Measurements from ENCODE around the gene INTS14.

The INTS14 gene

GRCh38 chr15:65646486-65646885 is 35.6 kb upstream of the INTS14 start:
- Histone ChIP-seq H3K4me1 (ENCODE audit: control insufficient read depth, insufficient read depth, low read length) (peaks cover 3% of the 10 kb centered on the region), H3K27me3 (ENCODE audit: control insufficient read depth, insufficient read depth, low read length, poor library complexity, severe bottlenecking) (no peaks in the 10 kb centered on the region), H3K9me3 (ENCODE audit: control insufficient read depth, low read length) (no peaks in the 10 kb centered on the region), H3K27ac (ENCODE audit: insufficient read depth, low read depth, low read length, poor library complexity, severe bottlenecking) (no peak overlapping the region), H3K4me3 (ENCODE audit: insufficient read depth, low read depth, low read length) (no peak overlapping the region), H3K36me3 (ENCODE audit: control insufficient read depth, insufficient read depth, low read length) (no peaks in the 10 kb centered on the region)
- 94 to 95% methylated on average over 4 of the region's 4 CpGs for WGBS, 2 experiments

GRCh38 chr15:65645392-65645791 is 34.5 kb upstream of the INTS14 start:
- WGBS, 2 experiments: 88 to 93% methylated on average over 4 of the region's 4 CpGs
- H3K4me1 ChIP-seq (ENCODE audit: control insufficient read depth, insufficient read depth, low read length): peaks cover 3% of the 10 kb centered on the region
- no peak overlapping the region for H3K4me3 ChIP-seq (ENCODE audit: insufficient read depth, low read depth, low read length)
- H3K27ac ChIP-seq (ENCODE audit: insufficient read depth, low read depth, low read length, poor library complexity, severe bottlenecking): no peak overlapping the region
- no peaks in the 10 kb centered on the region for H3K9me3 ChIP-seq (ENCODE audit: control insufficient read depth, low read length)
- H3K27me3 ChIP-seq (ENCODE audit: control insufficient read depth, insufficient read depth, low read length, poor library complexity, severe bottlenecking): no peaks in the 10 kb centered on the region
- H3K36me3 ChIP-seq (ENCODE audit: control insufficient read depth, insufficient read depth, low read length): no peaks in the 10 kb centered on the region

GRCh38 chr15:65644282-65644681 is 33.4 kb upstream of the INTS14 start:
- Histone ChIP-seq H3K9me3 (ENCODE audit: control insufficient read depth, low read length) (no peaks in the 10 kb centered on the region), H3K27ac (ENCODE audit: insufficient read depth, low read depth, low read length, poor library complexity, severe bottlenecking) (no peak overlapping the region), H3K36me3 (ENCODE audit: control insufficient read depth, insufficient read depth, low read length) (no peaks in the 10 kb centered on the region), H3K4me3 (ENCODE audit: insufficient read depth, low read depth, low read length) (no peak overlapping the region), H3K27me3 (ENCODE audit: control insufficient read depth, insufficient read depth, low read length, poor library complexity, severe bottlenecking) (no peaks in the 10 kb centered on the region), H3K4me1 (ENCODE audit: control insufficient read depth, insufficient read depth, low read length) (peaks cover 3% of the 10 kb centered on the region)
- 90 to 92% methylated on average over 4 of the region's 4 CpGs for WGBS, 2 experiments

DNA sequence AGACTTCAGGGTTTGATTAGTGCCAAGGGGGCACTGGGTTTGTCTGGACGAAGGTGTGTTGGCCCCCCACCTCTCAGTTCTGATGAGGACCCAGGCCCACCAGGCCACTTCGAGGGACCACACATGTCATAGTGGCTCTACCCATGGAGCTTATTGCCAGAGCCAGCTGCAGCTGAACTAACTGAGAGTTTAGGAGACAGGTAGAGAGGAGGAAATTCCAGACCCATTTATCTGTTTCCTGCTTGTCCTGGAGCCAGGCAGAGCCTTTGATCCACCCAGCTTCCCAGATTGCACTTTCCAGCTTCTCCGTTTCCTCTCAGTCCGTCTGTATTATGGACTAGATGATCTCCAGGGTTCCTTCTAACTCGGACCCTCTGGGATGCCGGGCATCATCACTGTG is 31.7 kb upstream of the INTS14 start:
- Histone ChIP-seq H3K4me1 (ENCODE audit: control insufficient read depth, insufficient read depth, low read length) (peaks cover 3% of the 10 kb centered on the region), H3K36me3 (ENCODE audit: control insufficient read depth, insufficient read depth, low read length) (no peaks in the 10 kb centered on the region), H3K4me3 (ENCODE audit: insufficient read depth, low read depth, low read length) (no peak overlapping the region), H3K9me3 (ENCODE audit: control insufficient read depth, low read length) (no peaks in the 10 kb centered on the region), H3K27me3 (ENCODE audit: control insufficient read depth, insufficient read depth, low read length, poor library complexity, severe bottlenecking) (no peaks in the 10 kb centered on the region), H3K27ac (ENCODE audit: insufficient read depth, low read depth, low read length, poor library complexity, severe bottlenecking) (no peak overlapping the region)
- 93 to 96% methylated on average over 6 of the region's 6 CpGs for WGBS, 2 experiments

- H3K4me3 ChIP-seq (ENCODE audit: insufficient read depth, low read depth, low read length): no peak overlapping the region
- no peaks in the 10 kb centered on the region for H3K9me3 ChIP-seq (ENCODE audit: control insufficient read depth, low read length)
- H3K36me3 ChIP-seq (ENCODE audit: control insufficient read depth, insufficient read depth, low read length): no peaks in the 10 kb centered on the region
- H3K4me1 ChIP-seq (ENCODE audit: control insufficient read depth, insufficient read depth, low read length): peaks cover 3% of the 10 kb centered on the region
- H3K27ac ChIP-seq (ENCODE audit: insufficient read depth, low read depth, low read length, poor library complexity, severe bottlenecking): no peak overlapping the region
- WGBS, 2 experiments: 68 to 81% methylated on average over 6 of the region's 6 CpGs
- no peaks in the 10 kb centered on the region for H3K27me3 ChIP-seq (ENCODE audit: control insufficient read depth, insufficient read depth, low read length, poor library complexity, severe bottlenecking)
These were observed 31.0 kb upstream of the INTS14 start for GRCh38 chr15:65641768-65642475.

DNA sequence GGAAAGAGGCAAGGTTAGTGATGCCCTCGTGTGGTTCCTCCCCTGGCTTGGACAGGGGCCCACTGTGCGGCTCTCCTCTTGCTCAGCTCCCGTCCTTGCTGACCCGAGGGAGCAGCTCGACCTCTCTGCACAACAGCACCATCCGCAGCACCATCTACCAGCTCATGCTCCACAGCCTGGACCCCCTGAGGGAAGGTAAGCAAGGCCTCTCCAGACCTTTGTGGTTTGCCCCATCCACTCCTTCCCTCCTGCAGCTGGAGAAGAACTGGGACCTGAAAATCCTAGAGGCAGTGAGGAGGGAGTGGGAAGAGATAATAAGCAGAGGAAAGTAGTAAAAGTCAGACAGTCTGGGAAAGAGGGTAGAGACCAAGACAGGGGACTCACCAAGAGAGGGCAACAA is 28.6 kb upstream of the INTS14 start:
- Histone ChIP-seq H3K27me3 (ENCODE audit: control insufficient read depth, insufficient read depth, low read length, poor library complexity, severe bottlenecking) (no peaks in the 10 kb centered on the region), H3K4me3 (ENCODE audit: insufficient read depth, low read depth, low read length) (no peak overlapping the region), H3K27ac (ENCODE audit: insufficient read depth, low read depth, low read length, poor library complexity, severe bottlenecking) (no peak overlapping the region), H3K36me3 (ENCODE audit: control insufficient read depth, insufficient read depth, low read length) (no peaks in the 10 kb centered on the region), H3K9me3 (ENCODE audit: control insufficient read depth, low read length) (no peaks in the 10 kb centered on the region), H3K4me1 (ENCODE audit: control insufficient read depth, insufficient read depth, low read length) (peaks cover 3% of the 10 kb centered on the region)
- 88 to 89% methylated on average over 6 of the region's 6 CpGs for whole genome bisulfite sequencing, 2 experiments

DNA sequence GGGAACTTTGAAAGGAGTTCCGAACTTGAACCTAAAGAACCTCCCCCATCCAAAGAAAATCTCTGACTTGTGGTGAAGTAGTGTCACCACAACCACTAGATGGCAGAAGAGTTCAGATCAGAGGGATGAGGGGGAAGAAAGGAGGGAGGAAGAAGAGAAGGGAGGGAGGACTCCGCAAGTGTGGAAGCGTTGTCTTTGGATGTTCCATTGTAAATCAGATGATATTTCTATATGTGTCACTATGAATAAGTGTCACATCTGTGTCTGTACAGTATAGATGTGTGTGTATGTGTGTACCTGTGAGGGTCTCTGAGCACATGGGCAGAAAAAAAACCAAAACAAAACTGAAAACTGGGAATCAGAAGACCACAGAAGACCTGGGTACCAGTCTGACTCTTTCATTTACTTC is 27.8 kb upstream of the INTS14 start:
- no peaks in the 10 kb centered on the region for H3K27me3 ChIP-seq (ENCODE audit: control insufficient read depth, insufficient read depth, low read length, poor library complexity, severe bottlenecking)
- H3K4me3 ChIP-seq (ENCODE audit: insufficient read depth, low read depth, low read length): no peak overlapping the region
- H3K27ac ChIP-seq (ENCODE audit: insufficient read depth, low read depth, low read length, poor library complexity, severe bottlenecking): no peak overlapping the region
- no peaks in the 10 kb centered on the region for H3K9me3 ChIP-seq (ENCODE audit: control insufficient read depth, low read length)
- WGBS, 2 experiments: 58 to 60% methylated on average over 2 to 3 of the region's 3 CpGs
- no peaks in the 10 kb centered on the region for H3K36me3 ChIP-seq (ENCODE audit: control insufficient read depth, insufficient read depth, low read length)
- peaks cover 3% of the 10 kb centered on the region for H3K4me1 ChIP-seq (ENCODE audit: control insufficient read depth, insufficient read depth, low read length)

DNA sequence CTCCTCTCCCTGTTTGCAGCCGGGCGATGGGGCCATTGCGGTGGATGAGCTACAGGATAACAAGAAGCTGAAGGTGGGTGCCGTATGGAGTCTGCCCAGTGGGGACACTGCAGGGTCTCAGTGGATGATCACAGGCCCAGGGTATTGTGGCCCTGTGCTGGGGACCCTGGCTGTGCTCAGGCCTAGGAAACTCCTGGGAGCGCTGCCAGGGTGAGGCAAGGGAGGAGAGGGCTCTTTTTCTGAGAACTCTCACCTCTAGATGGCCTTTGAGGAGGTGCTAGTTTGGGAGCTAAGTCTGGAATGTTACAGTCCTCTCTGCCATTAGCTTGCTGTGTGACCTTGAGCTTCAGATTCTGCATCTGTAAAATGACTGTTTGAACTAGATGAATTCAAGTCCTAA is 27.2 kb upstream of the INTS14 start:
- Histone ChIP-seq H3K4me1 (ENCODE audit: control insufficient read depth, insufficient read depth, low read length) (peaks cover 3% of the 10 kb centered on the region), H3K4me3 (ENCODE audit: insufficient read depth, low read depth, low read length) (no peak overlapping the region), H3K9me3 (ENCODE audit: control insufficient read depth, low read length) (no peaks in the 10 kb centered on the region), H3K36me3 (ENCODE audit: control insufficient read depth, insufficient read depth, low read length) (no peaks in the 10 kb centered on the region), H3K27ac (ENCODE audit: insufficient read depth, low read depth, low read length, poor library complexity, severe bottlenecking) (no peak overlapping the region), H3K27me3 (ENCODE audit: control insufficient read depth, insufficient read depth, low read length, poor library complexity, severe bottlenecking) (no peaks in the 10 kb centered on the region)
- WGBS, 2 experiments: 84 to 86% methylated on average over 5 of the region's 5 CpGs

- WGBS, 2 experiments: 88 to 100% methylated on average over 1 of the region's 1 CpG
- no peak overlapping the region for H3K4me3 ChIP-seq (ENCODE audit: insufficient read depth, low read depth, low read length)
- H3K9me3 ChIP-seq (ENCODE audit: control insufficient read depth, low read length): no peaks in the 10 kb centered on the region
- H3K27me3 ChIP-seq (ENCODE audit: control insufficient read depth, insufficient read depth, low read length, poor library complexity, severe bottlenecking): no peaks in the 10 kb centered on the region
- H3K4me1 ChIP-seq (ENCODE audit: control insufficient read depth, insufficient read depth, low read length): no peaks in the 10 kb centered on the region
- no peaks in the 10 kb centered on the region for H3K36me3 ChIP-seq (ENCODE audit: control insufficient read depth, insufficient read depth, low read length)
- H3K27ac ChIP-seq (ENCODE audit: insufficient read depth, low read depth, low read length, poor library complexity, severe bottlenecking): no peak overlapping the region
These were observed 23.4 kb upstream of the INTS14 start for GRCh38 chr15:65634356-65634755.

DNA sequence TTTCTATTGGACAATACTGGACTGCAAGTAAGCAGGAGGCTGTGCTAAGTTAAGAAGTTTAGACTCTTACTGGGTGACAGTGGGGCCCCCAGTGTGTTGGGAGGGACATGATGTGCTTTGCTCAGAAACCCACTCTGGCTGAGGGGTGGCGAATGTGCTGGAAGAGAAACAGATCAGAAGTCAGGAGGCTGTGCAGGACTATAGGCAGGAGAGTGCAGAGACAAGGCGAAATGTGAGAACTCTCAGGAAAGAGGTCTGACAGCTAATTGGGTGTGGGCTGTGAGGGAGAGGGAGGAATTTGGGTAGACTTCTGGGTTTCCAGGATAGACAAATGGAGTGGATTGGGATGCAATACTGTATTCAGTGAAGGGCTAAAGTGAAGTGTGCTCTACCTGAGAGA is 22.8 kb upstream of the INTS14 start:
- Histone ChIP-seq H3K36me3 (ENCODE audit: control insufficient read depth, insufficient read depth, low read length) (no peaks in the 10 kb centered on the region), H3K4me3 (ENCODE audit: insufficient read depth, low read depth, low read length) (no peak overlapping the region), H3K9me3 (ENCODE audit: control insufficient read depth, low read length) (no peaks in the 10 kb centered on the region), H3K27me3 (ENCODE audit: control insufficient read depth, insufficient read depth, low read length, poor library complexity, severe bottlenecking) (no peaks in the 10 kb centered on the region), H3K4me1 (ENCODE audit: control insufficient read depth, insufficient read depth, low read length) (no peaks in the 10 kb centered on the region), H3K27ac (ENCODE audit: insufficient read depth, low read depth, low read length, poor library complexity, severe bottlenecking) (no peak overlapping the region)
- whole genome bisulfite sequencing, 2 experiments: 87 to 88% methylated on average over 2 of the region's 2 CpGs

Measured in ectodermal cell (in vitro differentiated cells).